HG02642 (cell line): ENCODE results near the gene RRP1B.
A peak's percentile ranks its signal among the peaks of the same experiment; 100 is the strongest.
"Not testable (repeated sequence)": the region's sequence is repeated elsewhere in the genome, so short reads cannot be mapped to it uniquely, and the experiment has no call there.

Experiments used
- ATAC-seq: cut with Tn5 transposase; IDR thresholded peaks from one replicate; pipeline ENCODE4 v1.9.1; 2021; ENCODE audit warnings: mild to moderate bottlenecking; ENCODE audit not compliant: unreplicated experiment, poor library complexity

RRP1B gene, protein sequence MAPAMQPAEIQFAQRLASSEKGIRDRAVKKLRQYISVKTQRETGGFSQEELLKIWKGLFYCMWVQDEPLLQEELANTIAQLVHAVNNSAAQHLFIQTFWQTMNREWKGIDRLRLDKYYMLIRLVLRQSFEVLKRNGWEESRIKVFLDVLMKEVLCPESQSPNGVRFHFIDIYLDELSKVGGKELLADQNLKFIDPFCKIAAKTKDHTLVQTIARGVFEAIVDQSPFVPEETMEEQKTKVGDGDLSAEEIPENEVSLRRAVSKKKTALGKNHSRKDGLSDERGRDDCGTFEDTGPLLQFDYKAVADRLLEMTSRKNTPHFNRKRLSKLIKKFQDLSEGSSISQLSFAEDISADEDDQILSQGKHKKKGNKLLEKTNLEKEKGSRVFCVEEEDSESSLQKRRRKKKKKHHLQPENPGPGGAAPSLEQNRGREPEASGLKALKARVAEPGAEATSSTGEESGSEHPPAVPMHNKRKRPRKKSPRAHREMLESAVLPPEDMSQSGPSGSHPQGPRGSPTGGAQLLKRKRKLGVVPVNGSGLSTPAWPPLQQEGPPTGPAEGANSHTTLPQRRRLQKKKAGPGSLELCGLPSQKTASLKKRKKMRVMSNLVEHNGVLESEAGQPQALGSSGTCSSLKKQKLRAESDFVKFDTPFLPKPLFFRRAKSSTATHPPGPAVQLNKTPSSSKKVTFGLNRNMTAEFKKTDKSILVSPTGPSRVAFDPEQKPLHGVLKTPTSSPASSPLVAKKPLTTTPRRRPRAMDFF

DNA sequence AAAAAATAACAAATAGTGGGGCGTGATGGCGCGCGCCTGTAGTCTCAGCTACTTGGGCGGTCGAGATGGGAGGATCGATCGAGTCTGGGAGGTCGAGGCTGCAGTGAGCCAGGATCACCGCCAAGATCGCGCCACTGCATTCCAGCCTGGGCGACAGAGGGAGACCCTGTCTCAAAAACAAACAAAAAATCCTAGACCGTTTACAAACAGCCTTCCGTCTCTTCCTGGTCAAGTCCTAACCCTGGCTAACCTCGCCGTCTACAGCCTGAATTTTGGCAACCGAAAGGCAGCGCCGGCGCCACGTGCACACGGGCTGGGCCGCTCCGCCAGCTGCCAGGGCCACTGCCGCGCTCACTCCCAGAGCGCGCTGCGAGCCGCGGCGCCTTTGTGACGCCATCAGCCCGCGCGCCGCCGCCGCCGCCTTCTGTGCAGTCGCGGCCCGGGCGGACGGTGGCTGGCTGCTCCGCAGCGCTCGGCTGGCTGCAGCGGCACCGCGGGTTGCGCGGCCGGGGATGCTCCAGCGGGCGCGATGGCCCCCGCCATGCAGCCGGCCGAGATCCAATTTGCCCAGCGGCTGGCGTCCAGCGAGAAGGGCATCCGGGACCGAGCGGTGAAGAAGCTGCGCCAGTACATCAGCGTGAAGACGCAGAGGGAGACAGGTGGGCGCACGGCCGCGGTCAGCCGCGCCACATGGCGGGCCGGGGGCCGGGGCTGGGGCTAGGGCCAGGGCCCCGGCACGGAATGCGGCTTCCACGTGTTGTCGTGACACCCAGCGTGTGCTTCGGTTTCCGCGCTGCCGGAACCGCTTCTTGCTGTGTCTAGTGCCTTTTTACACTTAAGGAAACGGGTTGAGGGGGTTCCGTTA lies at the start of gene RRP1B, which contains the start of gene HSF2BP:
Gene RRP1B, plus strand, starts transcription at position 425 of the 865 bp plus-strand sequence. Its CDS starts 105 bp downstream, at position 530.
Gene HSF2BP, minus strand, starts transcription at position 353 of the 865 bp plus-strand sequence. CDS start 1,392 bp downstream, outside the sequence.
- peak; percentile 81 for ATAC-seq

DNA sequence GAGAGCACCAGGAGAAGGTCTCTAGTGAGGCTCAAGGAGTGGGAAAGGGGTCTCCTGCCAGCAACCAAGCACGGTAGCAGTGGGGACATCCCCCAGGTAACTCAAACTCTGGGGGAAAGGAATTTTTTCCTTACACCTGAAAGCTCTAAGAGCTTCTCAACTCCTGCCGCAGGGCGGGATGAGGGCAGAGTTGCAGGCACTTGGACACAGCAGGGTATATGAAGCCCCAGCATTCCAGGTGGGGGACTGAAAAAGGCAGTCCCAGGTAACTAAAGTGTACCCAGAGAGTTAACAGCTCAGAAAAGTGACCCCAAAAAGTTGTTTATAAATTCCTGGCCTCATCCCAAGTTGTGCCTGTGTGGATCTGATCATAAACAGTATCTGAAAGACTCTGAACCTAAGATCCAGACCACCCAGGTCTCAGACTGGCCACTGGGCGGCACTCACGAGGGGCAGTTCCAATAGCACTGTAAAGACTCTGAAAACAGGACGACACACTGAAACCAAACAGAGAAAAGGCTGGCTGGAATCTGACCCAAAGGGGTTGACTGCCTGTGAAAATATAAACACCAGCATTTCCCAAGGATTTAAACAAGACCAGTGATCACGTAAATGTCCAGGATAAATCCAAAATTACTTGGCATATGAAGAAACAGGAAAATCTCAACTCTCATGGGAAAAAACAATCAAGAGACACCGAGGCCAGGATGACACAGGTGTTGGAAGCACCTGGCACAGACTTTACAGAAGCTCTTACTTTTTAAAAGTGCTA lies 47.6 kb upstream of the RRP1B start:
- ATAC-seq = no peak

DNA sequence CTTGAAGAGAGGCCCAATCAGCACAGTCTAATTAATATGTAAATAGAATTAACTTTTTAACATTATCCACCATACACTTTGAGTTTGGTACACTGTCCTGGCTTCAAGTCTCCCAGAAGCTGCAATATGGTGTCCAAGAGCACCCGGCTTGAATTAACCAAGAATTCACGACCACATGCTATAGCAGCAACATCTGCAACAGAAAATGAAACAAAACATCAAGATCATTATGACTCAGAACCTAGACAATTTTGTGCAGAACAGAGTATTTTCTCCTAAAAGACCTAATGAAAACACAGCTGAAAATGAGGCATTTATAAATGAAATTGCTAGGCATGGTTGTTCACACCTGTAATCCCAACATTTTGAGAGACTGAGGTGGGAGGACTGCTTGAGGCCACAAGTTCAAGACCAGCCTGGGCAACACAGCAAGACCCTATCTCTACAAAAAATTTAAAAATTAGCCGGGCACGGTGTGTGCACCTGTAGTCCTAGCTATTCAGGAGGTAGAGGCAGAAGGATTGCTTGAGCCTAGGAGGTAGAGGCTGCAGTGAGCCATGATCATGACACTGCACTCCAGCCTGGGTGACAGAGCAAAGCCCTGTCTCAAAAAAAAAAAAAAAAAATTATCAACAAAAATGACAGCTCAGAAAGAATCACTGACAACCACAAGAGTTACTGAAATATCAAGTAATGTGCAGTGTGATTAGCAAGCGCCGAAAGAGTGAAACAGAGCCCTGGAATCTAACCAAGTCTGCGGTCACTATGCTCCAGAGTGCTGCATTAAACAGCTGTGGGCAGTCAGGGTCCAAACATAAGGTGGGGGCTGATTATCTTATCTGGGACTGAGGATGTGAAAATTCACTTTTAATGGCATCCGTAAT lies 45.4 kb upstream of the RRP1B start:
- ATAC-seq = no peak

DNA sequence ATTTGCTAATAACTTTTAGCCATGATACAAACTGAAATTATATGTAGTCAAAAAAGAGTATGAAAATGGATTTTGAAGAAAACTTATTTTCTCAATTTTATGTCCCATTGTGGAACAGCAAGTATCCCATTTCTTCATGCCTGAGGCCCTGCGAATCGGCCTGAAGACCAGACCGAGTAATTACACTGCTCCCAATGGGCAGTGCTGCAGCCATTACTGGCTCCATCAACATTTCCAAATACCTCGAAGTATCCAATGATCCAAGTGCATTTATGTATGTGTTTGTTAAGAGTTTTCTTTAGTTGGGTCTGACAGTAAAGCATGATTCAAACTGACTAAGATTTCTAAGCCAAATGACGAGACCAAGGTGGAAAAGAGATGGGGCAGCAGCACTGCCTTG lies 44.5 kb upstream of the RRP1B start:
- no peak for ATAC-seq

DNA sequence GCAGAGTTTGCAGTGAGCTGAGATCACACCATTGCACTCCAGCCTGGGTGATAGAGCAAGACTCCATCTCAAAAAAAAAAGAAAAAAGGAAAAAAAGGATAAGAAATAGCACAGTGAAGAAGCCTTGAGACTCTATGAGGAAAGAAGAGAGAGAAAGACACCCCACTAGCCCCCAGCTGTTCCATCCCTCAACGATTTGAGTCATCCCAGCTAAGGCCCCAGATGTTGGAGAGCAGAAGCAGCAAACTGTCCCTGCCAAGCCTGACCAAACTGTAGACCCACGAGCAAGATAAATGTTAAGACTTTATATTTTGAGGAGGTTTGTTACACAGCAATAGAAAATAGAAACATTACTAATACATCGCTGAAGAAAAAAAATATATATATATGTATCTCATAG lies 42.5 kb upstream of the RRP1B start:
- not testable (repeated sequence) for ATAC-seq

DNA sequence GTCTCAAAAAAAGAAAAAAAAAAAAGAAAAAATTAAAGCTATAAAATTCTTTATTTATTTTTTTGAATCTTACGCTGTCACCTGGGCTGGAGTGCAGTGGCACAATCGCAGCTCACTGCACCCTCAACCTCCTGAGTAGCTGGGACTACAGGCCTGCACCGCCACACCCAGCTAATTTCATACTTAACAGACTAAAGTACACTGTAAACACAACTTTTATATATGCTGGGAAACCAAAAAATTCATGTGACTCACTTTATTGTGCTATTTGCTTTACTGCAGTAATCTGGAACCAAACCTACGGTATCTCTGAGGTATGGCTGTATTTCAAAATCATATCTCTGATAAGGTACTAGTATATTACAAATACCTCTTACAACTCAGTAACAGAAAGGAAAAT lies 40.4 kb upstream of the RRP1B start:
- ATAC-seq = no peak

DNA sequence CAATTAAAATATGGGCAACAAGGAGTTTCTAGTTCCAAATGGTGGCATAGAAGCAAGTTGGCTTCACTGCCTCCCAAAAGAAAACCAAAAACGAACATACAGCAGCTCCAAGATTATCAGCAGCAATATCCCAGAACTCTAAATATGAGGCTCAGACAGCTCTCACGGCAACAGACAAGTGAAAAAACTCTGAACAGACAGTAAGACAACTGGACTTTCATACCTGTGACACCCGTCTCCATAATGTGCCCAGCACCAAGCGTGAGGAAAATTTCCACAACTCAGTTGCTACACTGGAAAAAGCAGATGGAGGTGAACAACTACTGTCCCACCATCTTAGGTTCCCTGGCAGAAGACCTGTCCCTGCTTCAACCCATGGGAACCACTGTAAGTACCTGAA lies 40.0 kb upstream of the RRP1B start:
- no peak for ATAC-seq

DNA sequence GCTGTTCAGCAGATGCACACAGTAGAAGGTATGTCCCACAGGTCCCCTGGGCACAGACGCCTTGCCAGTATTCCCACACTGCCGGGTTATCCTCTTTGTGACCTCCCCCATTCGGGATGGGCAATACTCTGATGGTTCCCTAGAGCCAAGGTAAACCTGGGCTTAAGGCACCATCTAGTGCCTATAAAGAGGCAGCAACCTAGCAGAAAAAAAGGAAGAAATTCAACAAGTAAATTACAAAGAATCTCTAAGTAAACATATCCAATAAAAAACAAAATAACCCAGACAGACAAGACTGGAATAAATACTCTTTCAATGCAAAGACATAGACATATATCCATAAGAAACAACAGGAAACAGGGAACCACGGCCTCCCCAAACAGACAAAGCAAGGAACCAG lies 39.5 kb upstream of the RRP1B start:
- no peak for ATAC-seq

DNA sequence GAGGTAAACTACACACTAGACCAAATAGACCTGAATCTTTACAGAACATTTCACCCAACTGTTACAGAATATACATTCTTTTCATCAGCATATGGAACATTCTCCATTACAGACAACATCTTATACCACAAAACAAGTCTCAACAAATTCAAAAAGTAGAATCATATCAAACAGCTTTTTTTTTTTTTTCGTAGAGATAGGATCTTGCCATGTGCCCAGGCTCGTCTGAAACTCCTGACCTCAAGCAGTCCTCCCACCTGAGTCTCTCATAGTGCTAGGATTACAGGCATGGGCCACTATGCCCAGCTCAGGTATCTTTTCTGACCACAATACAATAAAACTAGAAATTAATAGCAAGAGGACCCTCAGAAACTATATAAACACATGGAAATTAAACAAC lies 36.6 kb upstream of the RRP1B start:
- ATAC-seq = no peak

DNA sequence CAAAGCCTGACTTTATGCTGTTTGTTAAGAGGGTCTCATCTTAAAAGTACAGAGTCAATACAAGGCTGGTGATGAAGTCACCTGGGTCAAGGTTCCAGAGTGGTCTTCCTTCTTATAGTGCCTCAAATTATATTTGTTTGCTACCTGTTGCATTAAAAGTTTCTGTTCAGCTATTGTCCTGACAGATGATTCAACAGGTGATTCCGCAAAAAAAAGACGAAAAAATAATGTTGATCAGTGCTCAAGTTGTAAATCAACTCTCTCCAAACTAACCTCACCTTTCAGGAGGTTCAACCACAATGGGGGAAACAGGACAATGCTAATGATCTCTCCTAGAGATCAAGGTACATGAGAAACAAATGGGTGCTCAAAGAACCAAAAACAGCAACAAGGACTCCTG lies 35.8 kb upstream of the RRP1B start:
- ATAC-seq = no peak

DNA sequence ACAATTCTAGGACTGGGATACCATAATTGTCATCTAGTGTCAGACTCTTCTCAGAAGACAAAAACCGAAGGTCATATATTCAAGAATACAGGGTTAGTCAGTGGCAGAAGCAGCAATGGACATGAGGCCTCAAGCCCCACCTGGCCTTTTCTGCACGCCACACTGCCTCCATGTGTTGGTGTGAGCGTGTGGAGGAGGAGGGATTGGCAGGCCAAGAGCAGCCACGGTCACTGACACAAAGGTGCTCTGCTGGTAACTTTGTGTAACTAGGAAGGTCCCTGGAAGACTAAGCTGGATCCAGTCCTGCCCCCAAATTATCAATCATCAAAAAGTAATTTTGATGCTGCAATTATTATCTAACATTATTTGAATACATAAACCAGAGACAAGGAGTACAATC lies 35.0 kb upstream of the RRP1B start:
- no peak for ATAC-seq

DNA sequence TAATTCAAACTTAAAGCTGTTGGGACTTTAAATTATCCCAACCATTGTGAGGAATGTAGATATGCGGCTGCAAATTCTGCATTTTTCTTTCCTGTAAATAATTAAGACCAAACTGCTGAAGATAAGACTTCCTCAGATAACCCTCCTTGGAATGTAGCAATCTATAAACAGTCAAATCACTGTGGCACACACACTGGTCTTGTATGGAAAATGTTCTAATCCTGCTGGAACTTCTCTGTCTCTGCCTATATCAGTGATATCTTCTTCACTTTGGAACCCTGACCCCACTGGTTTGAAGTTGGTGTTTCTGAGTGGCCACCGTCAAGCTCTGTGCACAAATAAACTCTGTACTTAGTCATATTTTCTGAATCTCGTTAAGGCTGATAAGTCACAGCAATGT lies 33.0 kb upstream of the RRP1B start:
- no peak for ATAC-seq

DNA sequence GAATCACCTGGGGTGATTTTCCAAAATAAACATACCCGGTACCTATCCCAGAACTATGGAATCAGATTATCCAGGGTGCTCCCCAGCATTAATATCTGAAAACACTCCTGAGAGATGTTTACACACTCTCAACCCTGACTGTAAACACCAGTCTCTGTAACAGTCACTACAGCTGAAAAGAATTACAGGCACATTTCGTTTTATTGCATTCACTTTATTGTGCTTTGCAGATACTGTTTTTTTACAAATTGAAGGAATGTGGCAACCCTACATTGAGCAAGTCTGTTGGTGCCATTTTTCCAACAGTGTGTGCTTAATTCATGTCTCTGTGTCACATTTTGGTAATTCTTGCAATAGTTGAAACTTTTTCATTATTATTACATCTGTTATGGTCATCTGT lies 31.8 kb upstream of the RRP1B start:
- no peak for ATAC-seq

DNA sequence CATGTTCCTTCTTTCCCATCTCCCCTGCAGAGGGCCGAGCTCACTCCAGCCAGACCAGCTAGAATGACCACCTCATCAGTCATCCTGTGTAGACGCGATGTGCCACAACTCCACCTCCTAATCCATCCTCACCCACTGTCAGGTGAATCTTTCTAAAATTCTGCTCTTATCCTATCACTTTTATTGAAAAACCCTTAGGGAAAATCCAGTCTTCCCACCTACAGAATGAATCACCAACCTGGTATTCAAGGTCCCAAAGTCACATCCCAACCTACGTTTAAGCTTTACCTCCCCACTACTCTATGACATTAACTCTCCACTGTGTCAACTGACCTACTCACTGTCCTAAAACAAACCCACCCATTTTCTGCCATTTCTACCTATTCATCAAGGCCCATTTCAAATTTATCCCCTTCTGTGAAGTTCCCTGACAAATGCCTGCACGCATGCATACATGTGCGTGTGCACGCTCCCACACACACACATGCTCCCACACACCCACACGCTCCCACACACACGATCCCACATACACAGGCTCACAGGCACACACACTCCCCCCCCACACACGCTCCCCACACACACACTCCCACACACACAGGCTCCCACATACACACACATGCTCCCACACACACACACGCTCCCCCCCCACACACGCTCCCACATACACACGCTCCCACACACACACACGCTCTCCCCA lies 27.8 kb upstream of the RRP1B start:
- ATAC-seq = no peak

DNA sequence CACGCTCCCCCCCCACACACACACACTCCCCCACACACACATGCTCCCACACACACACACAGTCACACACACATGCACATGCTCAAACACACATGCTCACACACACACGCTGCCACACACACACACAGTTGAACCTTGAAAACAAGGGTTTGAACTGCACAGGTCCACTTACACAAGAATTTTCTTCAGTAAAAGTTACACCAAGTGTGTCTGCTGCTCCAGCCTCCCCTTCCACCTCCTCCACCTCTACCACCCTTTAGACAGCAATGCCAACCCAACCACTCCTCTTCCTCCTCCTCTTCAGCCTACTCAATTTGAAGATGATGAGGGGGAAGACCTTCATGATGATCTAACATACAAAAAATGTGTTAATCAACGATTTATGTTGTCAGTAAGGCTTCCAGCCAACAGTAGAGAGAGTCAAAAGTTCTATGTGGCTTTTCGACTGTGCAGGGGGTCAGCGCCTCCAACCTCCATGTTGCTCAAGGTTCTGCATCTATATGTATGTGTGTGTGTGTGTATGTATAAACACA lies 26.9 kb upstream of the RRP1B start:
- ATAC-seq = no peak

DNA sequence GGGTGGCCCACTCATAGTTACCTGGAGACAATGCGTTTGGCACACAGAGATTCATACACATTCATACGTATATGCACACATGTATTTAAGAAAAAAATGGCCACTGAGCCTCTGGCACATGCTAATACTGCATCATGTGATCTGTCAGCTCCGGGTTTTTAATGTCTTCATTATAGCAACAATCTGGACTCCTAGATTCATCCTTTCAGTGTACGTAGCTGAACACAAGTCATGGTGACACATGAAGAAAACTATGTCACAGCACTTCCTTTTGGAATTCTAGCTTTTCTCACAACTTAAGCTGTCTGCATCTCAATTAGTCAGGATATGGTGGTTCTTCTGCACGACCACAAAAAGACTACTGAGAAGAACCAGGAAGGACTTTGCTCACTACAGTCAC lies 24.7 kb upstream of the RRP1B start:
- no peak for ATAC-seq

DNA sequence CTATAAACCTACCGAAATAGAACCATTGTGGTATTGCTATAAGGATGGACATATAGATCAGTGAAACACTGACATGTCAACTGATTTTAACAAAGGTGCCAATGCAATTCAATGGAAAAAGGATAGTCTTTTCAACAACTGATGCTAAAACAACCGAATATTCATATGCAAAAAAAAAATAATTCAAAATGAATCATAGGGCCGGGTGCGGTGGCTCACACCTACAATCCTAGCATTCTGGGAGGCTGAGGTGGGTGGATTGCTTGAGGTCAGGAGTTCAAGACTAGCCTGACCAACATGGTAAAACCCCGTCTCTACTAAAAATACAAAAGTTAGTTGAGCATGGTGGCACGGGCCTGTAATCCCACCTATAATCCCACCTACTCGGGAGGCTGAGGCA lies 23.9 kb upstream of the RRP1B start:
- ATAC-seq = no peak

DNA sequence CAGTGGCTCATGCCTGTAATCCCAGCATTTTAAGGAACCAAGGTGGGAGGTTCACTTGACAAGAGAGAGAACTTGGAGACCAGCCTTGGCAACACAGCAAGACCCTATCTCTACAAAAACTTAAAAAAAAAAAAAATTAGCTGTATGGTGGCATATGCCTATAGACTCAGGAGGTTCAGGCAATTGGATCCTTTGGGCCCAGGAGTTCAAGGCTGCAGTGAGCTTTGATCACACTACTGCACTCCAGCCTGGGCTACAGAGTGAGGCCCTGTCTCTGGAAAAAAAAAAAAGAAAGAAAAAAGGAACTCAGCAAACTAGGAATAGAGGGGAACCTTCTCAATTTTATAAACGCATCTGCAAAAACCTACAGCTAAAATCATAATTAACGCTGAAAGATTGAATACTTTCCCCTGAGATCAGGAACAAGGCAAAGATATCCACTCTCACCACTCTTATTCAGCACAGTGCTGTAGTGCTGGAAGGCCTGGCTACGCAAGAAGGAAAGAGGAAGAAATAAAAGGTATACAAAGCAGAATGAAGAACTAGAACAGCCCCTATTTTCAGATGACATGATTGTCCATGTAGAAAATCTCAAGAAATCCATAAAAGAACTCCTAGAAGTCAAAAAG lies 21.7 kb upstream of the RRP1B start:
- ATAC-seq = no peak
